Activated CD4-positive, alpha-beta T cell treated with anti-CD3 and anti-CD28 coated beads for 36 hours (primary cell): ENCODE measurements around the gene CCDC57. TPM values are rescaled to one million over a fixed set of nuclear protein-coding genes. Genes with fewer than 3 reads are reported as not detected.
"Not testable (repeated sequence)": the region's sequence is repeated elsewhere in the genome, so short reads cannot be mapped to it uniquely, and the experiment has no call there.

Experiments
- ATAC-seq: fragments of 200-7000 bp; cut with Tn5 transposase; one replicate; pipeline ENCODE4 v1.10.0; 2021; ENCODE audit warnings: mild to moderate bottlenecking, moderate library complexity
- CTCF ChIA-PET: fragments of 350-600 bp; sonication (Branson Sonifier 250); formaldehyde crosslinking; loops from one replicate; lab custom pipeline; 2021; ENCODE audit warnings: antibody characterized with exemption; lab: Charles Lee
- POLR2A ChIA-PET: fragments of 350-600 bp; sonication (Branson Sonifier 250); formaldehyde crosslinking; loops from one replicate; lab custom pipeline; 2021; ENCODE audit warnings: antibody characterized with exemption, inconsistent platforms; lab: Charles Lee
- DNase-seq: peaks from one replicate; pipeline ENCODE4 v3.0.0-alpha.2; 2020
- H3K27ac Mint-ChIP-seq: one replicate; pipeline ENCODE4 v1.8.0; 2021; ENCODE audit warnings: mixed read lengths
- H3K27me3 Mint-ChIP-seq: one replicate; pipeline ENCODE4 v1.8.0; 2021; ENCODE audit warnings: mixed read lengths
- H3K36me3 Mint-ChIP-seq: one replicate; pipeline ENCODE4 v1.8.0; 2021; ENCODE audit warnings: low read depth, mixed read lengths
- H3K4me1 Mint-ChIP-seq: one replicate; pipeline ENCODE4 v1.8.0; 2021; ENCODE audit warnings: mixed read lengths
- H3K4me3 Mint-ChIP-seq: one replicate; pipeline ENCODE4 v1.8.0; 2021; ENCODE audit warnings: mild to moderate bottlenecking, moderate library complexity, mixed read lengths
- H3K9me3 Mint-ChIP-seq: one replicate; pipeline ENCODE4 v1.8.0; 2021; ENCODE audit warnings: low read depth, mixed read lengths
- intact Hi-C, 2 experiments: fragments of 100-400 bp; cut with DNase I in 1 of 2; cut with micrococcal nuclease in 1 of 2; formaldehyde crosslinking; loops; one replicate each; pipeline versions ENCODE4 v1.14.2 to v1.15.1; 2022 to 2024; cut with DNase I, micrococcal nuclease
- total RNA-seq, 2 experiments: library from RNA; stranded (reverse); gene quantifications; one replicate each; pipeline ENCODE4 v1.2.3, GENCODE V29; 2021

The CCDC57 gene
- total RNA-seq, 2 experiments from 2014 or later: 41.6 to 43.8 TPM

GRCh38 chr17:82195675-82196672 is 16.7 kb downstream of the CCDC57 start:
- peaks cover 22% of the 10 kb centered on the region for H3K4me1 Mint-ChIP-seq
- POLR2A ChIA-PET: no interaction called here
- no peak for ATAC-seq
- no peak overlapping the region for H3K27ac Mint-ChIP-seq
- H3K27me3 Mint-ChIP-seq: no peaks in the 10 kb centered on the region
- H3K36me3 Mint-ChIP-seq: peaks cover 50% of the 10 kb centered on the region
- intact Hi-C loops: no loop called here
- DNase-seq: no peak
- CTCF ChIA-PET: interaction anchor here (0.6 to 1.2 kb wide), 2 partner anchors 10 to 433 kb away, joined by 3 to 6 read pairs; no protein-coding TSS in a partner anchor
- H3K9me3 Mint-ChIP-seq: no peaks in the 10 kb centered on the region
- no peak overlapping the region for H3K4me3 Mint-ChIP-seq

- Mint-ChIP-seq H3K9me3 (no peaks in the 10 kb centered on the region), H3K27me3 (no peaks in the 10 kb centered on the region), H3K4me3 (no peak overlapping the region), H3K4me1 (peaks cover 10% of the 10 kb centered on the region), H3K36me3 (peaks cover 50% of the 10 kb centered on the region), H3K27ac (no peak overlapping the region)
- ATAC-seq (no peak), DNase-seq (no peak)
- ChIA-PET POLR2A (no interaction called here), CTCF (no interaction called here)
- intact Hi-C loops: no loop called here
Measured at GRCh38 chr17:82194765-82195164, 17.9 kb downstream of the CCDC57 start.

GRCh38 chr17:82193520-82194220 is 19.0 kb downstream of the CCDC57 start:
- Mint-ChIP-seq H3K4me1 (peaks cover 8% of the 10 kb centered on the region), H3K27ac (no peak overlapping the region), H3K9me3 (no peaks in the 10 kb centered on the region), H3K36me3 (peaks cover 45% of the 10 kb centered on the region), H3K27me3 (no peaks in the 10 kb centered on the region), H3K4me3 (no peak overlapping the region)
- ATAC-seq (no peak), DNase-seq (no peak)
- intact Hi-C loops: no loop called here
- POLR2A ChIA-PET: no interaction called here
- CTCF ChIA-PET: interaction anchor here (0.7 kb wide), 1 partner anchor 628 kb away, joined by 3 read pairs; no protein-coding TSS in a partner anchor

GRCh38 chr17:82193050-82193449 is 19.6 kb downstream of the CCDC57 start:
- H3K4me1 Mint-ChIP-seq, CTCF ChIA-PET, ATAC-seq, POLR2A ChIA-PET, intact Hi-C loops, H3K9me3 Mint-ChIP-seq, H3K27ac Mint-ChIP-seq, DNase-seq, H3K27me3 Mint-ChIP-seq, H3K4me3 Mint-ChIP-seq: not testable (repeated sequence)
- H3K36me3 Mint-ChIP-seq: peaks cover 44% of the 10 kb centered on the region

- Mint-ChIP-seq H3K27ac (no peak overlapping the region), H3K4me3 (no peak overlapping the region), H3K36me3 (peaks cover 30% of the 10 kb centered on the region), H3K4me1 (no peaks in the 10 kb centered on the region), H3K27me3 (no peaks in the 10 kb centered on the region), H3K9me3 (no peaks in the 10 kb centered on the region)
- DNase-seq (no peak), ATAC-seq (no peak)
- CTCF ChIA-PET: interaction anchor here (1.1 to 1.5 kb wide), 2 partner anchors 12 to 18 kb away, joined by 4 read pairs; no protein-coding TSS in a partner anchor
- intact Hi-C loops: no loop called here
- POLR2A ChIA-PET: no interaction called here
Measured at GRCh38 chr17:82188001-82188961, 24.4 kb downstream of the CCDC57 start.

- intact Hi-C loops: no loop called here
- Mint-ChIP-seq H3K27me3 (no peaks in the 10 kb centered on the region), H3K27ac (no peak overlapping the region), H3K36me3 (peaks cover 23% of the 10 kb centered on the region), H3K4me1 (no peaks in the 10 kb centered on the region), H3K9me3 (no peaks in the 10 kb centered on the region), H3K4me3 (no peak overlapping the region)
- ATAC-seq (no peak), DNase-seq (no peak)
- POLR2A ChIA-PET: no interaction called here
- CTCF ChIA-PET: interaction anchor here (1.1 to 1.5 kb wide), 2 partner anchors 13 to 19 kb away, joined by 4 read pairs; no protein-coding TSS in a partner anchor
Measured at GRCh38 chr17:82187500-82187899, 25.1 kb downstream of the CCDC57 start.

- H3K27me3 Mint-ChIP-seq: no peaks in the 10 kb centered on the region
- H3K27ac Mint-ChIP-seq: no peak overlapping the region
- no peak overlapping the region for H3K4me3 Mint-ChIP-seq
- peaks cover 17% of the 10 kb centered on the region for H3K36me3 Mint-ChIP-seq
- no peak for ATAC-seq
- no peaks in the 10 kb centered on the region for H3K4me1 Mint-ChIP-seq
- H3K9me3 Mint-ChIP-seq: no peaks in the 10 kb centered on the region
- DNase-seq: no peak
- intact Hi-C loops: no loop called here
- POLR2A ChIA-PET: no interaction called here
- CTCF ChIA-PET: no interaction called here
Measured at GRCh38 chr17:82186221-82186620, 26.4 kb downstream of the CCDC57 start.

GRCh38 chr17:82184761-82185160 is 27.9 kb downstream of the CCDC57 start:
- Mint-ChIP-seq H3K4me1 (no peaks in the 10 kb centered on the region), H3K27ac (no peak overlapping the region), H3K27me3 (no peaks in the 10 kb centered on the region), H3K36me3 (peaks cover 19% of the 10 kb centered on the region), H3K4me3 (no peak overlapping the region), H3K9me3 (no peaks in the 10 kb centered on the region)
- intact Hi-C loops: no loop called here
- CTCF ChIA-PET: no interaction called here
- DNase-seq (no peak), ATAC-seq (no peak)
- POLR2A ChIA-PET: no interaction called here

- CTCF ChIA-PET: interaction anchor here (0.6 to 1.2 kb wide), 2 partner anchors 25 to 233 kb away, joined by 3 read pairs; no protein-coding TSS in a partner anchor
- intact Hi-C loops: no loop called here
Measured at GRCh38 chr17:82180776-82181528, 31.7 kb downstream of the CCDC57 start.

GRCh38 chr17:82179946-82180475 is 32.6 kb downstream of the CCDC57 start:
- CTCF ChIA-PET: interaction anchor here (1.2 kb wide), 1 partner anchor 26 kb away, joined by 3 read pairs; no protein-coding TSS in a partner anchor
- no peaks in the 10 kb centered on the region for H3K27me3 Mint-ChIP-seq
- ATAC-seq: no peak

More at GRCh38 chr17:82180776-82181528, 31.7 kb downstream of the CCDC57 start:
- Mint-ChIP-seq H3K27me3 (no peaks in the 10 kb centered on the region), H3K4me3 (no peak overlapping the region), H3K36me3 (peaks cover 12% of the 10 kb centered on the region), H3K27ac (no peak overlapping the region), H3K4me1 (no peaks in the 10 kb centered on the region), H3K9me3 (no peaks in the 10 kb centered on the region)
- POLR2A ChIA-PET: no interaction called here
- no peak for DNase-seq
- ATAC-seq: no peak

More at GRCh38 chr17:82179946-82180475, 32.6 kb downstream of the CCDC57 start:
- POLR2A ChIA-PET: no interaction called here
- peaks cover 11% of the 10 kb centered on the region for H3K36me3 Mint-ChIP-seq
- intact Hi-C loops: no loop called here
- no peaks in the 10 kb centered on the region for H3K4me1 Mint-ChIP-seq
- DNase-seq: no peak
- H3K9me3 Mint-ChIP-seq: no peaks in the 10 kb centered on the region
- no peak overlapping the region for H3K27ac Mint-ChIP-seq
- no peak overlapping the region for H3K4me3 Mint-ChIP-seq
